NCI-H2196 treated with DMSO at 0.1 percent for 48 hours (cell line): ENCODE measurements around the gene GCK.
A peak's percentile ranks its signal among the peaks of the same experiment; 100 is the strongest.
"Not testable (repeated sequence)": the region's sequence is repeated elsewhere in the genome, so short reads cannot be mapped to it uniquely, and the experiment has no call there.

Experiments used
- DNase-seq: peaks from one replicate; lab custom pipeline; 2025; ENCODE audit not compliant: unreplicated experiment; lab: John Stamatoyannopoulos, UW

Gene GCK

GRCh38 chr7:44143646-44144250, 45.5 kb downstream of the GCK start:
- DNase-seq, result no peak

GRCh38 chr7:44142028-44142427, 47.2 kb downstream of the GCK start:
- no peak for DNase-seq

- DNase-seq, result no peak
Measured at GRCh38 chr7:44141221-44141850, 47.9 kb downstream of the GCK start, which contains the start of gene MYL7. Gene MYL7 (minus strand): TSS chr7:44141332. CDS start chr7:44141305, 27 bp downstream.

GRCh38 chr7:44140341-44140740, 48.9 kb downstream of the GCK start:
- DNase-seq, result no peak

- DNase-seq, result no peak
Measured at GRCh38 chr7:44139311-44140010, 49.8 kb downstream of the GCK start.

- DNase-seq, result no peak
Measured at GRCh38 chr7:44138698-44139097, 50.5 kb downstream of the GCK start.

- DNase-seq, result no peak
Measured at GRCh38 chr7:44136731-44137130, 52.5 kb downstream of the GCK start.

- no peak for DNase-seq
Measured at GRCh38 chr7:44134943-44135628, 54.2 kb downstream of the GCK start.

- no peak for DNase-seq
Measured at GRCh38 chr7:44133295-44133694, 55.9 kb downstream of the GCK start.

GRCh38 chr7:44132039-44132438, 57.2 kb downstream of the GCK start:
- DNase-seq, result no peak

GRCh38 chr7:44131173-44132029, 57.8 kb downstream of the GCK start:
- peak; percentile 63 for DNase-seq

GRCh38 chr7:44128721-44129582, 60.3 kb downstream of the GCK start:
- no peak for DNase-seq

GRCh38 chr7:44127161-44127560, 62.1 kb downstream of the GCK start:
- DNase-seq, result no peak

- DNase-seq, result not testable (repeated sequence)
Measured at GRCh38 chr7:44126574-44126973, 62.7 kb downstream of the GCK start.

GRCh38 chr7:44124822-44125202, 64.4 kb downstream of the GCK start:
- DNase-seq, result no peak

GRCh38 chr7:44123190-44124003, 65.8 kb downstream of the GCK start, which contains the start of gene POLD2:
Gene POLD2 (minus strand): TSS chr7:44123548. CDS start chr7:44122053, 1,495 bp downstream.
- peak; percentile 92 for DNase-seq

GRCh38 chr7:44122529-44122928, 66.7 kb downstream of the GCK start:
- DNase-seq, result no peak

GRCh38 chr7:44121761-44122420, 67.3 kb downstream of the GCK start:
- DNase-seq, result no peak
